22Rv1 (cell line): ENCODE data around the gene AHRR.

ENCODE experiments used
- ZFX ChIP-seq: fragments of 450-650 bp; IDR thresholded peaks from 2 replicates; pipeline ENCODE4 v1.6.1; 2017; ENCODE audit warnings: antibody characterized with exemption, borderline replicate concordance
- TF ChIP-seq, protein P1 (sequence below): fragments of 450-650 bp; IDR thresholded peaks from 2 replicates; pipeline ENCODE4 v1.5.1; 2017; ENCODE audit warnings: mild to moderate bottlenecking

DNA sequence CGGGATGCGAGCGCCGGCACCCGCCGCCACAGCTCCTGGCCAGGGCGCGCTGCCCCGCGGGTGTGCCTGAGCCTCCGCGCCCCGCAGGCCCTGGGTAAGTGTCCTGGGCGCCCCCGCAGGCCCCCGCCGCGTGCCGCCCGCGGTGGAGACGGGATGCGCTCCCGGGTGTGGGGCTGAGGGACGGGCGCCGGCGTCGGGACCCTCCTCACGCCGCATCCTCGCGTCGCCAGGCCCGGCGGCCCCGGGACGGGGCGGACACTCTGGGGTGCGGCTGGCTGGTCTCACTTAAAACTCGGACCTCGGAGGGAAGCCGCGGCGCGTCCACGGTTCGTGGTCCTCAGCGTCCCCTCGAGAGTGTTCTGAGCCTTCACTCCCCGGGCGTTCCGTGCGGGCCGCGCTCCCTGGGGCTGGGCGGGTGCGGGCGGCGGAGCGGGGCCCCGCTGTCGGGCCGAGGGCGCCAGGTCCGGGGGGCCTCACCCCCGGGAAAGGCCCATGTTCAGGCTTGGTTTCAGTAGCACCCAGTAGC, 275 bp downstream of the AHRR start:
- TF ChIP-seq, protein P1, sequence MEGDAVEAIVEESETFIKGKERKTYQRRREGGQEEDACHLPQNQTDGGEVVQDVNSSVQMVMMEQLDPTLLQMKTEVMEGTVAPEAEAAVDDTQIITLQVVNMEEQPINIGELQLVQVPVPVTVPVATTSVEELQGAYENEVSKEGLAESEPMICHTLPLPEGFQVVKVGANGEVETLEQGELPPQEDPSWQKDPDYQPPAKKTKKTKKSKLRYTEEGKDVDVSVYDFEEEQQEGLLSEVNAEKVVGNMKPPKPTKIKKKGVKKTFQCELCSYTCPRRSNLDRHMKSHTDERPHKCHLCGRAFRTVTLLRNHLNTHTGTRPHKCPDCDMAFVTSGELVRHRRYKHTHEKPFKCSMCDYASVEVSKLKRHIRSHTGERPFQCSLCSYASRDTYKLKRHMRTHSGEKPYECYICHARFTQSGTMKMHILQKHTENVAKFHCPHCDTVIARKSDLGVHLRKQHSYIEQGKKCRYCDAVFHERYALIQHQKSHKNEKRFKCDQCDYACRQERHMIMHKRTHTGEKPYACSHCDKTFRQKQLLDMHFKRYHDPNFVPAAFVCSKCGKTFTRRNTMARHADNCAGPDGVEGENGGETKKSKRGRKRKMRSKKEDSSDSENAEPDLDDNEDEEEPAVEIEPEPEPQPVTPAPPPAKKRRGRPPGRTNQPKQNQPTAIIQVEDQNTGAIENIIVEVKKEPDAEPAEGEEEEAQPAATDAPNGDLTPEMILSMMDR = peak; percentile 46
- TF ChIP-seq ZFX = no peak
